Mononuclear cell (primary cell): ENCODE results near the gene EHD4. TPM values are rescaled to one million over a fixed set of nuclear protein-coding genes. Genes with fewer than 3 reads are reported as not detected.

ENCODE experiments used
- H3K27me3 ChIP-seq: 2 replicates; pipeline ENCODE4 v1.6.0; 2011; ENCODE audit warnings: low read length, control low read depth; ENCODE audit not compliant: insufficient read depth
- H3K4me1 ChIP-seq: 2 replicates; pipeline ENCODE4 v1.5.1; 2011; ENCODE audit warnings: mild to moderate bottlenecking, low read length, control low read depth; ENCODE audit not compliant: insufficient read depth
- H3K4me3 ChIP-seq: 2 replicates; pipeline ENCODE4 v1.5.1; 2011; ENCODE audit warnings: mild to moderate bottlenecking, low read length, moderate library complexity
- H3K9me3 ChIP-seq: 2 replicates; pipeline ENCODE4 v1.5.1; 2011; ENCODE audit warnings: low read depth, mild to moderate bottlenecking, control low read depth, low read length
- total RNA-seq: library from RNA; depleted of rRNA; stranded (reverse); fragments of >200 nt; gene quantifications from one replicate; pipeline ENCODE4 v1.2.3, GENCODE V29; 2012

Gene EHD4
- total RNA-seq, 1 donor: 35.3 TPM

- H3K9me3 ChIP-seq: no peaks in the 10 kb centered on the region
- no peaks in the 10 kb centered on the region for H3K27me3 ChIP-seq
- peaks cover 3% of the 10 kb centered on the region for H3K4me1 ChIP-seq
- no peak overlapping the region for H3K4me3 ChIP-seq
Measured at GRCh38 chr15:41944313-41944940, 27.9 kb downstream of the EHD4 start.

GRCh38 chr15:41943543-41944312, 28.6 kb downstream of the EHD4 start:
- H3K27me3 ChIP-seq: no peaks in the 10 kb centered on the region

GRCh38 chr15:41942886-41943285, 29.5 kb downstream of the EHD4 start:
- no peak overlapping the region for H3K4me3 ChIP-seq

More at GRCh38 chr15:41943543-41944312, 28.6 kb downstream of the EHD4 start:
- H3K9me3 ChIP-seq: no peaks in the 10 kb centered on the region
- no peak overlapping the region for H3K4me3 ChIP-seq
- no peaks in the 10 kb centered on the region for H3K4me1 ChIP-seq

GRCh38 chr15:41941644-41942415, 30.5 kb downstream of the EHD4 start:
- H3K4me1 ChIP-seq: peaks cover 16% of the 10 kb centered on the region
- H3K9me3 ChIP-seq: no peaks in the 10 kb centered on the region
- no peaks in the 10 kb centered on the region for H3K27me3 ChIP-seq
- H3K4me3 ChIP-seq: no peak overlapping the region

More at GRCh38 chr15:41942886-41943285, 29.5 kb downstream of the EHD4 start:
- Histone ChIP-seq H3K9me3 (no peaks in the 10 kb centered on the region), H3K4me1 (peaks cover 5% of the 10 kb centered on the region), H3K27me3 (no peaks in the 10 kb centered on the region)

- H3K4me1 ChIP-seq: peaks cover 28% of the 10 kb centered on the region
- H3K27me3 ChIP-seq: no peaks in the 10 kb centered on the region
- no peak overlapping the region for H3K4me3 ChIP-seq
- no peaks in the 10 kb centered on the region for H3K9me3 ChIP-seq
Measured at GRCh38 chr15:41940441-41940857, 31.9 kb downstream of the EHD4 start.

- no peak overlapping the region for H3K4me3 ChIP-seq
- H3K27me3 ChIP-seq: no peaks in the 10 kb centered on the region
- peaks cover 33% of the 10 kb centered on the region for H3K4me1 ChIP-seq
- H3K9me3 ChIP-seq: no peaks in the 10 kb centered on the region
Measured at GRCh38 chr15:41939986-41940385, 32.4 kb downstream of the EHD4 start.

GRCh38 chr15:41937568-41937923, 34.8 kb downstream of the EHD4 start:
- H3K4me1 ChIP-seq: peaks cover 47% of the 10 kb centered on the region
- no peaks in the 10 kb centered on the region for H3K9me3 ChIP-seq
- no peaks in the 10 kb centered on the region for H3K27me3 ChIP-seq
- H3K4me3 ChIP-seq: no peak overlapping the region

GRCh38 chr15:41936649-41937567, 35.4 kb downstream of the EHD4 start:
- Histone ChIP-seq H3K27me3 (no peaks in the 10 kb centered on the region), H3K4me1 (peaks cover 47% of the 10 kb centered on the region), H3K4me3 (no peak overlapping the region), H3K9me3 (no peaks in the 10 kb centered on the region)

GRCh38 chr15:41936155-41936554, 36.2 kb downstream of the EHD4 start:
- Histone ChIP-seq H3K27me3 (no peaks in the 10 kb centered on the region), H3K9me3 (no peaks in the 10 kb centered on the region), H3K4me3 (no peak overlapping the region), H3K4me1 (peaks cover 49% of the 10 kb centered on the region)

GRCh38 chr15:41935566-41936020, 36.8 kb downstream of the EHD4 start:
- Histone ChIP-seq H3K4me3 (no peak overlapping the region), H3K9me3 (no peaks in the 10 kb centered on the region), H3K4me1 (peaks cover 54% of the 10 kb centered on the region), H3K27me3 (no peaks in the 10 kb centered on the region)

GRCh38 chr15:41934843-41935242, 37.5 kb downstream of the EHD4 start:
- peaks cover 62% of the 10 kb centered on the region for H3K4me1 ChIP-seq
- no peaks in the 10 kb centered on the region for H3K9me3 ChIP-seq
- H3K4me3 ChIP-seq: no peak overlapping the region
- H3K27me3 ChIP-seq: no peaks in the 10 kb centered on the region

GRCh38 chr15:41933771-41934170, 38.6 kb downstream of the EHD4 start:
- Histone ChIP-seq H3K4me1 (peaks cover 72% of the 10 kb centered on the region), H3K27me3 (no peaks in the 10 kb centered on the region), H3K4me3 (no peak overlapping the region), H3K9me3 (no peaks in the 10 kb centered on the region)

GRCh38 chr15:41933326-41933725, 39.0 kb downstream of the EHD4 start:
- H3K4me1 ChIP-seq: peaks cover 76% of the 10 kb centered on the region
- H3K27me3 ChIP-seq: no peaks in the 10 kb centered on the region
- H3K4me3 ChIP-seq: no peak overlapping the region
- H3K9me3 ChIP-seq: no peaks in the 10 kb centered on the region

GRCh38 chr15:41932511-41933289, 39.7 kb downstream of the EHD4 start:
- Histone ChIP-seq H3K27me3 (no peaks in the 10 kb centered on the region), H3K4me3 (no peak overlapping the region), H3K9me3 (no peaks in the 10 kb centered on the region), H3K4me1 (peaks cover 76% of the 10 kb centered on the region)
